HG02852 (cell line): ENCODE results near the gene TUBGCP6.

Experiments
- ATAC-seq: cut with Tn5 transposase; IDR thresholded peaks from one replicate; pipeline ENCODE4 v1.9.1; 2021; ENCODE audit warnings: mild to moderate bottlenecking, moderate library complexity; ENCODE audit not compliant: unreplicated experiment

Gene TUBGCP6

DNA sequence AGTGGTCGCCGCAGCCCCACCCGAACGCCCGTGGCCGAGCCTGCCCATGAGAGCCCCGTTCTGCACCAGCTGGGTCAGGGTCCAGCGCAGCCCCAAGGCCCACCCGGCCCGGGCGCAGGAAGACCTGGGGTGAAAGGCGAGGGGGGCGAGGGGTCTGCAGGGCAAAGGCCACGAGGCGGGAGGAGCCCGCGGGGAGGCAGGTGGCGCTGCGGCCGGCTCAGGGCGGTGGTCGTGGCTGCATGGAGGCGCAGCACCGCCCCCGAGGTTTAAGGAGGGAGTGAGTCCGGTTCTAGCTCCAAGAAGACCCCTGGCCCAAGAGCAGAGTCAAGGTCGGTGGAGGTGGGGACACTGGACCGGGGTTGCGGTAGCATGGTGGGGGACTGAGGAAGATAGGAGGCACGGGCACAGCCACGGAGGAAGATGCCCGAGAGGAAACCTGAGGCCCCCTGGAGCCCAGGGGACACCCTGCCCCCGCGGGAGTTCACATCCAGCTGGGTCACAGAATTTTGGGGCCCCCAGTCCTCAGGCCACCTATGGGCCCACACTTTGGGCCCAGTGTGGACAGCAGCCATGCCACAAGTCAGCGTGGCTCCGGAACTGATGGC, 6.8 kb upstream of the TUBGCP6 start:
- no peak for ATAC-seq

DNA sequence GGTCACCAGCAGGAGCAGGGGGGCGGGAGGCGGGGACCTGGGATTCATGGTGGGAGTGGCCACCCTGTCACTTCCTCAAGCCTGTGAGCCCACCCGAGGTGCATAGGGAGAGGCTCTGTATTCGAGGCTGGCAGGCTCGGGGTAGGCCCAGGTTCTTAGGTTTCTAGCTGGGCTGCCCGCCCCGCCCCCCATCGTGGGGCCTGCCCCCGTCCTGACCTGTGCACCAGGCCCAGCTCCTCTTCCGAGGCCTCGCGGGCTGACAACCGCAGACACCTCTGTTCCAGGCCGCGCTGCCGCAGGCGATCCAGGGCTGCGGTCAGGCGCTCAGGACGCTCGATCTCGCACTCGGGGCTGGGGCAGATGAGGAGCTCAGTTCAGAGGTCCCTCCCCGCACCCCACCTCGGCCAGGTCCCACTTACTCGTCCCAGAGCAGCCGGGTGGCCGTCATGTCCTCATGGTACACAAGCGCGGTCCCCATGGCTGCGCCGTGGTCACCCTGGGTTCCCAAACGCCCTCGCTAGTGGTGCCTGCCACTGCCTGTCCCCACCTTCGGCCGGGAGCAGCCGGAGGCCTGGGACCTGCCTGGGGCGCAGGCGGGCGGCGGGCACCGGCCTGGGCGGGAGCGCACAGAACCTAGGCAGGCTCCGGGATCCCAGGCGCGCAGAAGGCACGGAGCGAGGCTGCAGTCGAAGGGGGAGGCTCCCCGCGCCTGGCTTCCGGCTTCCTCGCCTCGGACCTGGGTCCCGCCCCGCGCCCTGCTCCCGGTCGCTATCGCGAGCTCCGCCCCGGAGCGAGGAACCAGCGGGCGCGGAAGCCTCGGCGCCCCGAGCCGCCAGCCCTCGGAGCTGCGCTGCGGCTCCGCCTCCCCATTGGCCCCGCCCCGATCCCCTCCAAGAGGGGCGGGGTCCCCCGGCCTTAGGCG, 6.0 kb upstream of the TUBGCP6 start, which contains the start of gene HDAC10:
HDAC10 (minus strand) TSS at position 711 of the 922 bp plus-strand sequence; CDS start at position 478, 233 bp downstream.
- ATAC-seq, result peak; percentile 58

DNA sequence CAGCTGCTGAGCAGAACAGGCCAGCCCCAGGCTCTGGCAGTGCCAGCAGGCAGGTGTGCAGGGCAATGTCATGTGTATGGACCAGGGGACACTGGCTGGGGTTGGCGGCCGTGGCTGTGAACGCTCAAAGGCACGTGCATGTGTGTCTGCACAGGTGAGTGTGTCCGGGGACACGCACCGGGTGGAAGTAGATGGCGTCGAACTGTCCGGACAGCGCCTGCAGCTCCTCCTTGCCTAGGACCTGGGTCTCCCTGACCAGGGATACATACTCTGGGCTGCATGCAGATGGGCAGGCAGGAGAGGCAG, 5.4 kb upstream of the TUBGCP6 start:
- ATAC-seq, result no peak

DNA sequence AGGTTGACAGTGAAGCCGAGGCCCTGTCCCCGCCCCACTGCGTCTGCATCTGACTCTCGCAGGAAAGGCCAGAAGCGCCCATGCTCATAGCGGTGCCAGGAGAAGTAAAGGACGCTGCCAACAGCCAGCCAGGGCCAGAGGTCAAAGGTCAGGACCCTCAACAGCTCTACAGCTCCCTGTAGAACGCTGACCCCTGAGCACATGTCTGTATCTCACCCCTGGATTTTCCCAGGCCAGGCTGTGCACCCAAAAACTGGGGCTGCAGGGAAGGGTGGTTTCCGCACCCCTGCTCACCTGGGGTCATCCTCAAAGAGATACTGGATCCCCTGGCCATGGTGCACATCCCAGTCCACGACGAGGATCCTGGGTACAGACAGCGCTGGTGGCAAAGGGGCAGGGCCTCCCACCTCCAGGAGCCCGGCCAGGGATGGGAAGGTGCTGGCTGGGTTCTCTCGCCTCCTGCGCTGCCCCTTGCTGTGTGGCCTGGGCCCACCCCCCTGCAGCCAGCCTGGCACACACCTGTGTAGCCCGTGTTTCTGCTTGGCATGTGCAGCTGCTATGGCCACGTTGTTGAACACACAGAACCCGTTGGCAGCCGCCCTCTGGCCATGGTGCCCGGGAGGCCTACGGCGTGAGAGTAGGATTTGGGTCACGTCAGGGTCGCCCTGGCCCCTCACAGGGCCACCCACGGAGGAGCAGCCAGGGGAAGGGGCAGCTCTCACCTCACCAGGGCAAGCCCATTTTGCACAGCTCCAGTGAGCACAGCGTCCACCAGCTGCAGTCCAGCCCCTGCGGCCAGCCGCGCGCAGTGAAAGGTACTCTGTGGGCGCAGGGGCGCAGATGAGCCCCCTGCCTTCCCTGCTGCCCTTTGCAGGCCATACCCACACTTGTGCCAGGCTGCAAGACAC, 4.8 kb upstream of the TUBGCP6 start:
- ATAC-seq, result no peak

DNA sequence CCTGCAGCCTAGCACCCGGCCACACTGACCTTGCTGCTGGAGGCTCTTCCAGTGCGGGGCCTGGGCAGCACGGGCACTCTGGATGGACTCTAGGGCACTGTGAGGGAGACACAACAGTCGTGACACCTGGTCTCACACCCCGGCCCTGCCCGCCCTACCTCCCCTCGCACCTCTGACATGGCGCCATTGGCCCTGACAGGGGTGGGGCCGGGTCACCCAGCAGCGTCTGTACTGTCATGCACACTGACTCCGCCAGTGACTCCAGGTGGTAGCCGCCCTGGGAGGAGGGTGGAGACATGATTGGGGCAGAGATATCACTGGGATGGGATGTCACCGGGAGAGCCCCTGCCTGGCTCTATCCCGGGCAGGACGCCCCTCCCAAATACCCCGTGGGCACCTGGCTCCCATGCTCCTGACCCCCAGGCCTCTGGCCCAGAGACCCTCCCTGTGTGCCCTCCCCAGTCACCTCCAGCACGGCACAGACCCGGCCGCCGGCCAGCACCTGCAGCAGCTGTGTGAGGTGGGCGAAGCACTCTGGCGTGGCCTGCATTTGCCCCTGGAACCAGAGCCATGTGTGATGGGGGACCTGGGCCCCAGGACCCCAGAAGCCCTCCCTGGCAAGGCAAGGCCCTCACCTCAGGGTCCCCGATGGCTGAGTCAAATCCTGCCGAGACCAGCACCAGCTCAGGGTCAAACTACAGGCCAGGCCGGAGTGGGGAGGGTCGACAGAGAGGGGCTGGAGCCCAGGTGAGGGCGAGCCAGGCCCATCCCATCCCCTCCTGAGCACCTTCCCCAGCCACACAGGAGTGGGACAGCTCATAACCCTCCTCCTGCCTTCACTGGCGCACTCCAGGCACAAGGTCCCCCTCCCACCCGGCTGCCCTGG, 3.6 kb upstream of the TUBGCP6 start:
- ATAC-seq, result no peak

DNA sequence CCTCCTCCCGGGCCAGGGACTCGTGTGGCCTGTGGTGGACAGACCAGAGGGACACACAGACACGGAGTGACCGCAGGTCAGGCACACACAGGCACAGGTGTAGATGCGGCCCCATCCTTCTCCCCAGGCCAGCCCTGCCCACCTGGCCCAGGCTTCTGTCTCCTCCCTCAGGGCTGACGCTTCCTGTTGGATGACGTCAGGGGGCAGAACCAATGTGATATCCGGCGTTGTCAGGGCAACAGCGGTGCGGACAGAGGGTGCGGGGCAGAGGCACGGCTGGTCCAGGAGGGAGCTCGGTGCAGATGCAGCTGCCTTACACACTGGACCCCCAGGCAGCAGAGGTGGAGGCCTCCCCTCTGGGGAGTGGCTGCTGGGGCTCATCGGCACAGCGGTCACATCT, 2.9 kb upstream of the TUBGCP6 start:
- no peak for ATAC-seq

DNA sequence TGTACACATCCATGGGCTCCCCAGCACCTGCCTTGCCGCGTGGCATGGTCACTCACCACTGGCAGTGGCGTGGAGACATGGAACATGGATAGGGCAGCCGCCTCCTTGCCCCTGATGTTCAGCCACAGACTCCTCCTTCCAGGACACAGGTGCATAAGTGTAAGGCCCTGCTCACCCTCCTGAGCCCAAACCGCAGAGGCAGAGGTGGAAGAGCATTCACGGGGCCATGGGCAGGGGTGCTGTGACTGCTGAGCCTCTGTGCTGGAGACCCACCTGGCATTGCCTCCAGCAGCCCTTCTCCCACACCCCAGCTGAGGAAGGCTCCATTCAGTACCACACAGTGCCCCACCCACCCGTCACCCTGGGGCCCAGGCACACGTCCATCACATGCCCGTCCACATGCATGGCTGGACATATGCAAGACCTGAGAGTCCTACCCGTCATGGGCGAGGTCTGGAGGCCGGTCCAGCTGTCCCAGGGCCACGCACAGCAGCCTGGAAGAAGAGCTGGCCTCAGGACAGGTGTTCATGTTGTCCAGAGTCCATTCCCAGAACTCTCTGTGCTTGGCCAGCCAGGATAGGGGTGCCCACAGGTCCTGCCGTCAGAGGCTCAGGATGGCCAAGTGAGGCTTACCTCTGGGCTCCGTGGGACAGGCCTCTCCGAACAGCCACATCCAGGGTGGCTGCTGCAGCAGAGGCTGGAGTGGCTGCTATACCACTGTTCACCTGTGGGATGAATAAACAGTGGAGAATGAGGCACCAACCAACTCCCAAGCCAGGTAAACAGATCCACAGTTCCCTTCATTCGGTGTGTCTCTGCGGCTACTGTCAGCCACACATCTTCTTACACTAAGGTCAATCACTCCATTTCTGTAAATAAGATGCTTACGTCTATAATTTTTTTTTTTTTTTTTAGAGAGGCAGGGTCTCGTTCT, 1.7 kb upstream of the TUBGCP6 start:
- no peak for ATAC-seq

DNA sequence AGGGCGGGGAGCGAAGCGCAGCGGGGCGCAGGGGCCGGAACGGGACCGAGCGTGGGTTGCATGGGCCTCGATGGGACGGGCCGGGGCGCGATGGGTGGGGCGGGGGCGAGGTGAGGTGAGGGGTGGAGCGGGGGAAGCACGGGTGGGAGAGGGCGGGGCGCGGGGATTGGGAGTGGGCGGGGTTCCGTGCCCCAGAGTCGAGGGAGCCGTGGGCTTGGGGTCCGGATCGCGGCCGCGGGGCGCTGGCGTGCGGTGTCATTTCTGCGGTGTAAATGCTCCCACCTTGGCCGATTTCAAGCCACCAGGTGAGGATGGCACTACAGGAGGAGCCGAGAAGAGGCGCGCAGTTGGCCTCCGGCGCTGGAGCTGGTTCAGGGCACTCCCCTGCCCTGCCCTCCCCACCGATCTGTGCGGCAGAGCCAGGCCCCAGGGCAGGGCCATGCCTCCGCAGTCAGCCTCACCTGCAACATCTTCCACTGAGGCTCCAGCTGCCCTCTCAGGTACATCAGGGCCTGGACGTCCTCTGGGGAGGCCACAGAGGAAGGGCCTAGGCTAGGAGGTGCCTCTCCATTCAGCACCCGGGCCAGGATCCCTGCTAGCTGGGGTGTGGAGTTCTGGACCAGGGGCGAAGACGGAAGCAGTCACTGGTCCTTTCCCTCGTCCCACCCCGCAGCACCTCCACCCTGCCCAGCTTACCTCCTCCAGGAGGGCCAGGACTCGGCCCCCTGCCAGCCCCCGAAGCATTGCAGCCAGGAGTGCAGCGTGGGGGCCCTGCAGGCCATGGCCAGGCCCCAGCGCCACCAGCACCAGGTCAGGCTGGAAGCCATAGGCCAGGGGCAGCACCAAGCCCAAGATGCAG, 620 bp upstream of the TUBGCP6 start:
- ATAC-seq, result no peak

DNA sequence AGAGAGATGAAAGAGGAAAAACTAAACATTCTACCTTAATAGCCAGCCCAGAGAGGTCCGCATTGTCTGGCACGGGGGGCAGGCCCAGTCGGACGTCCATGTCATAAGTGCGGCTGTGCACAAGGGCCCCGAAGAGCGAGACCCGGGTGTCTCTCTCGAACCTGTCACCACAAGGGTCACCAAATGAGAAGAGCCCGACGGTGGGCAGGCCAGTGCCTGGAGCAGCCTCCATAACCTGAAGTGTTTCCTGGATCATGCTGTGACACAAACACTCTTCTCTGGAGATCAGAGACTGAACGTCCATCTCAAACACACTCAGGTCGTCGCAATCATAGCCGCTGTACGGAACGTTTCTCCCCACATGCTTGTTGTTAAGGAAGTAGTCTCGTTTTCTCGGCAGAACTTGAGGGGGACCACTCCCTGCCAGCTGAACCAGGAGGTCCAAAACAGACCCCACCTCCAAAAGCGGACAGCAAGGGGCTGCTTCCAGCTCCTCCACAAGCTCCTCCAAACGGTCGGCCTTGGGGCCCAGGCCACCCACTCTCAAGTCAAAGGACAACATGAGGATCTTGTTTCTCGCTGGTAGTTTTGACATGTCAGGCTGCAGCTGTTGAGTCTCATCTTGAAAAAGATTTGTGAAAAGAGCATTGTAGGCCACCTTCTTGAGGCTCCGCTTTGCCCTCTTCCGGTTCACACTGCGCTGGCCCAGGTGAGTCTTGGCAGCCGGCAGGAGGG, 971 bp downstream of the TUBGCP6 start:
- ATAC-seq, result no peak

DNA sequence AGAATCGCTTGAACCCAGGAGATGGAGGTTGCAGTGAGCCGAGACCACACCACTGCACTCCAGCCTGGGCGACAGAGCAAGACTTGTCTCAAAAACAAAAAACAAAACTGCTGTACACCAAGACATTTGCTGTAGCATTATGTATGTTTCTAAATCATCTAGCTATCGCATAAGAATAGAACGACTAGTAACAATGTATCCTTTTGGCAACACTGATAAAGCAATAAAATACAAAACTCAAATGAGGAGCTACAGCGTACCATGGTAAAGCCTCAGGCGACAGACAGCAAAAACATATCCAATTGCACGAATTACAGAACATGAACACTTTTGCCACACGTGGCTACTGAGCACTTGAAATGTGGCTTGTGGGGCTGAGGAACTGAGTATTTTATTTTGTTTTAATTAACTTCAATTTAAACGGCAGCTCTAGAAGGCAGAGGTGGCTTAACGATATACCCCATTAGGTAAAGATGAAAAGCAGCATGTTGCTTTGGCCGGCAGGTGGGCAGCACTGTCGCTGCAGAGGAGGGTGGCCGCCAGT, 2.3 kb downstream of the TUBGCP6 start:
- no peak for ATAC-seq

DNA sequence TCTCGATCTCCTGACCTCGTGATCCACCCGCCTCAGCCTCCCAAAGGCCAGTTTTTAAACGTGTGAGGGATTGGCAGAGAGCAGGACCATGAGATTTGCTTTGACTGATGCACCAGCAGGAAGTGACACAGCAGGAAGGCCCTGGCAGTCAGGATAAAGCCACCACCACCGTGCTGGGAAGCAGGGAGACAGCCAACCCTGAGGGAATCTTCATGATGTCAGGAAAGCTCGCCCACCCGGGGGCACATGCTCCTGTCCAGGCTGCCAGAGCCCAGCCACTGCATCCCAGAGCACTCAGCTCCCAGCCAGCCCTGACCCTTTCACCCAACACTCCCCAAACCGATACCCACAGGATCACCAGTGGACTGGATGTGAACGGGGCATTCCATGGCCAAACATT, 6.1 kb downstream of the TUBGCP6 start:
- no peak for ATAC-seq

DNA sequence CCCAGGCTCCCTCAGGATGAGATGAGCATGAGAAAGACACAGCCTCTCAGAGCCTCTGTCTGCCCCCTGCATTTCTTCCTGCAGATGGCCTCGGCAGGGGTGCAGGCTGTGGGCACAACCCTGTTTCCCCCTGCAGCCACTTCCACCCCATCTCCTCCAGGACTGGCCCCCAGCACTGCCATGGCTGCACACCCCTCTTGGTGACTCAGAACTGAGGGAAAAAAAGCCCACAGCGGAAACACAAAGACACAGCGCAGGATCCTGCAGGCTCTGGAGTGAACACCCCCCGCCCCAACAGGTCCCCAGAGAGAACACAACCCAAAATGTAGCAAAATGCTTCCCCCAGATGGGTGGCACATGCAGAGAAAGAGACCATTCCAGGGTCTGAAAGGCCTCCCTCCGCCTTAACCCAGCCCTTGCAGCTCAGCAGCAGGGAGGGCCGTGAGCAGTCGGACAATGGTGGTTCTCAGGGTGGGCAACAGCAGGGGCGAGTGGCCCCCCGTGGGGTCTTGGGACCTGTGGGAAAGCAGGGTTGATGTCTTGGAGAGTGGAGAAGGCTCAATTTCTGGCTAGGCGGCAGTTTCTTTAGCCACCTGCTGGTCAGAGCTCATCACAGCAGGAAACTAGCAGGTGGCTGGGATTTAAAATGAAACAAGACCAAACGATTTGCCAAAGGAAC, 8.0 kb downstream of the TUBGCP6 start:
- ATAC-seq, result no peak

DNA sequence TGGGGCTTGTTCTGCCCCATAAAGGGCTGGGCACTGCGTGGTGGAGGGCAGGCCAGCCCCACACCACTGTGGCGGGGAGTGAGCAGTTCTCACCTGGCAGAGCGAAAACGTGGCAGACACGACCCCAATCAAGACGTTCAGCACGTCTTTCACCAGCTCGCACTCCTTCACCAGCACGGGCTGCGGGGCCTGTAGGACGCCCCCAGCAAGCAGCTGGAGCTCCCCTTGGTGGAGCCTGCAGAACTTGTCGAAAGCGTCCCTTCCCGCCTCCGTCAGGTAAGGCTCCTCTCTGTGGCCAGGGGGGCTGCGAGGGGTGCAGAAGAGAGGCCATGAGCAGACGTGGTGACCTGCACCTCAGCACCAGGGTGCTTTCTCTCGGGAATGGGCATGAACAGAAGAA, 11.6 kb downstream of the TUBGCP6 start:
- ATAC-seq, result no peak

DNA sequence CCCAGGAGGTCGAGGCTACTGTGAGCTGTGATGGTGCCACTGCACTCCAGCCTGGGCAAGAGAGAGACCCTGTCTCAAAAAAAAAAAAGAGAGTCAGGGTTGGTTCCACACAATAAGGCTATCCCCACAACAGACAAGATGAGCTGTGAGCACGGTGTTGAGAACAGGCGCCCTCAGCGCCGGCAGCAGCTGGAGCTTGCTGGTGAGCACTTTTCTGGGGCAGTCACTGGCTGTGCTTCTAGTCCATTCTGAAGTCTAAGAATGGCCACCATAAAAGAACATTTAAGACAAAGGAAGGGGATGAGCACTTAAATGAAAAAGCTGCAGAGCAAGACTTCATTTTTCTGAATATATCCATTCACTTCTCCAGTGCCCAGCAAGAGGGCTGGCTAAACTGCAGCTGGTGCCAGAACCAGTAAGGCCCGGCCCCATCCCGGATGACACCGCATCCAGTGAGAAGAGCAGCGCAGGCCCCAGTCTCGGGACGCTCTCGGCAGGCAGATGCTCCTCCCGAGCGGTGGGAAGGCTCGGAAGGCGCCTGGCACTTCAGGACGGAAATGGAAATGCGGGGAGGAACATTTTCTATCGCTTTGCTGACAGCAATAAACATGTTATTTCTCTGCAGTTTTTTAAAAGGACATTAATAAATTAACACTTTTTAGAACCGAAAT, 12.2 kb downstream of the TUBGCP6 start:
- no peak for ATAC-seq

DNA sequence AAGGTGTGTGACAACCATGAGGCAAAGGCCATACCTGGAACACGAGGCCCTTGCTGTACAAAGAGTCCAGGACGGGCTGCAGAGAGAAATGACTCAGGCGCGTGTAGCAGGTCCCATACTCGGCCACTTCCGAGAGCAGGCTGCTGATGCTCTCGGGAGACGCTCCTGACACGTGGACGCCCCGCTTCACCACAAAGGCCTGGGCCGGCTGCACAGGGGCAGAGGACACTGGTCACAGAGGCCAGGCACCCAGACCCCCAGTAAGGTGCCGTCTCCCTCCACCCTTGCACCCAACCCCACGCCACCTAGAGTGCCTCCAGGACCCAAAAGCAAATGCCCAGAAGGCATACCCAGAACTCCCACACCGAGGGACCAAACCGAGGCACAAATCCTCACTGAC, 15.5 kb downstream of the TUBGCP6 start:
- no peak for ATAC-seq

DNA sequence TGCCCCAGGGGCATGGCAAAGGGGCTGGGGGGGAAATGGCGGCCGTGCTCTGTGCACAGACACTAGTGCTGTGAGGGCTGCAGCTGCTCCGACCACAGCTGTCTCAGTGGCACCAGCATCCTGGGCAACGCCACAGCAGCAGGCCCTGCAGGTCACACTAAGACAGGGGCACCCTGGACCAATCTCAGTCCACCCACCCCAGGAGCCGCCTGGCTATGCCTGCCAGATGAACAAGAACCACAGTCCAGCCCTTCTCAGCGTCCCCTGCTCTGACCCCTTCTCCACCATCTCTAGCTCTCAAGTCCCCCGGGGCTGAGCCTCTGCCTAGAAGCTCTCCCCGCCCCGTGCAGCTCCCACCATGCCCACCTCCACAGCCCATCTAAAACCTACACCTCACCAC, 16.5 kb downstream of the TUBGCP6 start:
- no peak for ATAC-seq
